GM12892 (cell line): ENCODE measurements around the gene ABCC4.

Experiments used
- POLR2A ChIP-seq: IDR thresholded peaks from 2 replicates; pipeline ENCODE4 v1.6.1; 2011; ENCODE audit warnings: low read depth, low read length, control low read depth
- POLR2AphosphoS5 ChIP-seq: IDR thresholded peaks from 2 replicates; pipeline ENCODE4 v1.6.1; 2011; ENCODE audit warnings: low read depth, low read length, control low read depth
- TAF1 ChIP-seq: IDR thresholded peaks from 2 replicates; pipeline ENCODE4 v1.6.1; 2011; ENCODE audit warnings: low read depth, mild to moderate bottlenecking, control low read depth, low read length, borderline replicate concordance

DNA sequence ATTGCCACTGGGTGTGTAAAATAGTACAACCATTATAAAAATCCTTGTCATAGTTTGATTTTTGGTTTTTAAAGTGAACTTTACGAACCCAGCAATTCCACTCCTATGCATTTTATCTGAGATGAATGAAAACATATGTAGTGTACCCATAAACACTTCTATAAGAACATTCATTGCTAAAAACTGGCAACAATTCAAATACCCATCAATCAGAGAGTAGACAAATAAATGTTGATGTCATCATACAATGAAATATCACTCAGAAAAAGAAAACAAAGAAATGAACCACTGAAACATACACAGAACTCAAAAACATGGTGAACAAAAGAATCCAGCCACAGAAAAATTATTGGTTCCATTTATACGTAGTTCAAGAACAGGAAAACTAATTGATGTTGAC, 202.3 kb downstream of the ABCC4 start:
- TF ChIP-seq POLR2A (no peak), POLR2AphosphoS5 (no peak), TAF1 (no peak)
